Measurements from ENCODE around the gene SMYD3. TPM values are rescaled to one million over a fixed set of nuclear protein-coding genes. Genes with fewer than 3 reads are reported as not detected.

Gene SMYD3
- total RNA-seq, 1 experiment from 2014 or later = 35.1 TPM

- CTCF ChIA-PET = interaction anchor here (0.6 kb wide), 1 partner anchor 56 kb away, joined by 3 read pairs; no protein-coding TSS in a partner anchor
- intact Hi-C loops (cut with micrococcal nuclease; ENCODE audit: unreplicated experiment) = no loop called here
- Mint-ChIP-seq H3K27me3 (ENCODE audit: unreplicated experiment) (no peaks in the 10 kb centered on the region), H3K36me3 (ENCODE audit: insufficient read depth, unreplicated experiment) (no peaks in the 10 kb centered on the region), H3K9me3 (ENCODE audit: low read depth, unreplicated experiment) (peaks cover 3% of the 10 kb centered on the region), H3K27ac (ENCODE audit: unreplicated experiment) (no peak overlapping the region), H3K4me1 (ENCODE audit: low read depth, unreplicated experiment) (no peaks in the 10 kb centered on the region), H3K4me3 (ENCODE audit: low read depth, unreplicated experiment) (no peak overlapping the region)
- BruUV-seq (replicated peaks) = no TSS peak
- no peak for TF ChIP-seq CTCF (IDR thresholded peaks at IDR 0.05; ENCODE audit: unreplicated experiment)
- no peak for DNase-seq
These were observed 425.9 kb downstream of the SMYD3 start for GRCh38 chr1:246081138-246081702.

- intact Hi-C loops (cut with micrococcal nuclease; ENCODE audit: unreplicated experiment) = no loop called here
- CTCF ChIA-PET = interaction anchor here (0.6 kb wide), 1 partner anchor 802 kb away, joined by 3 read pairs; no protein-coding TSS in a partner anchor
- Mint-ChIP-seq H3K27ac (ENCODE audit: unreplicated experiment) (no peak overlapping the region), H3K4me1 (ENCODE audit: low read depth, unreplicated experiment) (no peaks in the 10 kb centered on the region), H3K4me3 (ENCODE audit: low read depth, unreplicated experiment) (no peak overlapping the region), H3K9me3 (ENCODE audit: low read depth, unreplicated experiment) (peaks cover 3% of the 10 kb centered on the region), H3K36me3 (ENCODE audit: insufficient read depth, unreplicated experiment) (no peaks in the 10 kb centered on the region), H3K27me3 (ENCODE audit: unreplicated experiment) (no peaks in the 10 kb centered on the region)
- no peak for TF ChIP-seq CTCF (IDR thresholded peaks at IDR 0.05; ENCODE audit: unreplicated experiment)
- BruUV-seq (replicated peaks) = no TSS peak
- no peak for DNase-seq
These were observed 427.0 kb downstream of the SMYD3 start for GRCh38 chr1:246080031-246080430.

GRCh38 chr1:246078888-246079252 lies 428.2 kb downstream of the SMYD3 start:
- H3K4me3 Mint-ChIP-seq (ENCODE audit: low read depth, unreplicated experiment) = no peak overlapping the region
- H3K36me3 Mint-ChIP-seq (ENCODE audit: insufficient read depth, unreplicated experiment) = no peaks in the 10 kb centered on the region
- CTCF ChIA-PET = no interaction called here
- H3K9me3 Mint-ChIP-seq (ENCODE audit: low read depth, unreplicated experiment) = peaks cover 3% of the 10 kb centered on the region
- DNase-seq = no peak
- H3K27me3 Mint-ChIP-seq (ENCODE audit: unreplicated experiment) = no peaks in the 10 kb centered on the region
- H3K4me1 Mint-ChIP-seq (ENCODE audit: low read depth, unreplicated experiment) = no peaks in the 10 kb centered on the region
- no TSS peak for BruUV-seq (replicated peaks)
- H3K27ac Mint-ChIP-seq (ENCODE audit: unreplicated experiment) = no peak overlapping the region
- intact Hi-C loops (cut with micrococcal nuclease; ENCODE audit: unreplicated experiment) = no loop called here
- TF ChIP-seq CTCF (IDR thresholded peaks at IDR 0.05; ENCODE audit: unreplicated experiment) = no peak

- Mint-ChIP-seq H3K4me1 (ENCODE audit: low read depth, unreplicated experiment) (no peaks in the 10 kb centered on the region), H3K27me3 (ENCODE audit: unreplicated experiment) (no peaks in the 10 kb centered on the region), H3K4me3 (ENCODE audit: low read depth, unreplicated experiment) (no peak overlapping the region), H3K36me3 (ENCODE audit: insufficient read depth, unreplicated experiment) (no peaks in the 10 kb centered on the region), H3K27ac (ENCODE audit: unreplicated experiment) (no peak overlapping the region), H3K9me3 (ENCODE audit: low read depth, unreplicated experiment) (peaks cover under 1% of the 10 kb centered on the region)
- intact Hi-C loops (cut with micrococcal nuclease; ENCODE audit: unreplicated experiment) = no loop called here
- no peak for DNase-seq
- TF ChIP-seq CTCF (IDR thresholded peaks at IDR 0.05; ENCODE audit: unreplicated experiment) = no peak
- no TSS peak for BruUV-seq (replicated peaks)
- CTCF ChIA-PET = no interaction called here
These were observed 428.8 kb downstream of the SMYD3 start for GRCh38 chr1:246078126-246078887.
